CD4-positive, alpha-beta T cell treated with Interleukin-21 for 1 hour (primary cell): ENCODE data around the gene THOC6.

ENCODE experiments used
- DNase-seq: peaks from one replicate; pipeline ENCODE4 v3.0.0-alpha.2; 2020

THOC6 gene

GRCh38 chr16:2992383-2993081 lies 31.3 kb upstream of the THOC6 start:
- no peak for DNase-seq

- no peak for DNase-seq
These were observed 27.5 kb upstream of the THOC6 start for GRCh38 chr16:2996298-2996697.

DNA sequence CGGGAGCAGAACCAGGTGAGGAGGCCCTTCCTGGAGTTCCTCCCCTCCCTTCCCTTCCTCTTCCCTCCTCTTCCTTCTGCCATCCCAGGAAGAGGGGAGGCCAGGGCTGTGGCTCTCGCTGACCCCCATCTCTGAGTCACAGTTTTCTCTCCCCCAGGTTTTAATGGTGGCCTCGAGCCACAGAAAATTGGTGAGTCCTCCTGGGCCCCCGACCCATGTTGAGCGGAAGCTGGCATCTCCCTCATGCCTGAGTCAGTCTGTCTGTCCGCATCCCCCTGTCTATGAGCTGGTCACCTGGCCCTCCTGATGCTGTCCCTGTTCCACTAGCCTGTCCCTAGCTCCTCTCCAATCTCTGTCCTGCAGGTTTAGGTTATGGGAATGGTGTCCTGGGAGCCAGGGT lies 23.9 kb upstream of the THOC6 start:
- DNase-seq = no peak

GRCh38 chr16:3000540-3000939 lies 23.3 kb upstream of the THOC6 start:
- no peak for DNase-seq

DNA sequence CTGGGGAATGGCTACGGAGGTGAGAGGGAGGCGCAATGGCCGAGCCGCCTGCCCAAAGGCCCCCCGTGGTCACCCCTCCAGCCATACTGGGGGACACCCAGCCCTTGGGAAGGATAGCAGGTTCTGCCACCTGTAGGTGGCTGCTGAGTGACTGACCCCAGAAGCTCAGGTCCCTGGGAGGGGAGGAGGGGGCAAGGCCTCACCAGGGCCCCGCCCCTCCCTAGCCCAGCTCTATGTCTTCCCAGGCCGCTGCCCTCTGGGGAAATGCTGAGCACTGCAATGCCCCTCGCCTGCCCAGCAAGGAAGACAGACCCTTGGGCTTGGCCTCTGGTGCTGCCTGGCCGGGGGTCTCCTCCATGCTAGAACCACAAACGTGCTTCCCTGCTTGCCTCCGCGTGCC lies 22.5 kb upstream of the THOC6 start:
- DNase-seq = no peak

GRCh38 chr16:3003582-3004270 lies 20.1 kb upstream of the THOC6 start:
- peak; percentile 99 for DNase-seq

DNA sequence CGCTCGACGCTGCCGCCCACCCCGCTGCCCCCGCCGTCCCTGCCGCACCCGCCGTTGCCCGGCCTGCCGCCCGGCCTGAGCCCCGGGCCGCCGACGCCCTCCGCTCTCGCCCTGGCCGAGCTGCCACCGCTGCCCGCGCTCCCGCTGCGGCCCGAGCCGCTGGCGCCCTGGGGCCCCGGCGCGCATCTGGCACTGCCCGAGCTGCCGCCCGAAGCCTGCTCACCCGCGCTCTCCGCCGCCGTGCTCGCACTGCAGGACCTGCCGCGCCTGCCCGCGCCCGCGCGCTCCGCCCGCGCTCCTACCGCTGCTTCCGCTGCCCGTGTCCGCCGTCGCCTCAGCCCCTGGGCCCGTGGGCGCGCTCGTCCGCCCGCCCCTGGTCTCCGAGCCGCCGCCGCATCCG lies 19.5 kb upstream of the THOC6 start:
- no peak for DNase-seq

DNA sequence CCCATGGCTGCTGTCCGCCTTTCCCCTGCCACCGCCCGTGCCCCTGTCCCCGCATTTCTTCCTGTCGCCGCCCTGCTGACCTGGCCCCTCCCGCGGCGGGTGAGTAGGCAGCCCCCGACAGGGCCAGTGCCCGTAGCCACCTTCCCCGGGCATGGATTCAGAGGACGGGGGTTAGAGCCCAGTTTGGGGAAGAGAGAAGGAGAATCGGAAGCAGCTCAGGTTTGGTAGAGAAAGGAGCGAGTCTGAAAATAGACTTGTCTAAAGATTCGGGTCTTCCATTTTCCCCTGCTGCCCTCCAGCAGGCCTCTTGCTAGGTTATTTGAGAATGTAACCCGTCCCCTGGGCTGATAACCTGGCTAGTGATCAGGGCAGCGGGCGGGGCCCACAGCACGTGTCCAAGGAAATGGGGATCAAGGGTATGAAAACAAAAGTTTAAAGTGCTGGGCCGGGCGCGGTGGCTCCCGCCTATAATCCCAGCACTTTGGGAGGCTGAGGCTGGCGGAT lies 19.0 kb upstream of the THOC6 start:
- no peak for DNase-seq

DNA sequence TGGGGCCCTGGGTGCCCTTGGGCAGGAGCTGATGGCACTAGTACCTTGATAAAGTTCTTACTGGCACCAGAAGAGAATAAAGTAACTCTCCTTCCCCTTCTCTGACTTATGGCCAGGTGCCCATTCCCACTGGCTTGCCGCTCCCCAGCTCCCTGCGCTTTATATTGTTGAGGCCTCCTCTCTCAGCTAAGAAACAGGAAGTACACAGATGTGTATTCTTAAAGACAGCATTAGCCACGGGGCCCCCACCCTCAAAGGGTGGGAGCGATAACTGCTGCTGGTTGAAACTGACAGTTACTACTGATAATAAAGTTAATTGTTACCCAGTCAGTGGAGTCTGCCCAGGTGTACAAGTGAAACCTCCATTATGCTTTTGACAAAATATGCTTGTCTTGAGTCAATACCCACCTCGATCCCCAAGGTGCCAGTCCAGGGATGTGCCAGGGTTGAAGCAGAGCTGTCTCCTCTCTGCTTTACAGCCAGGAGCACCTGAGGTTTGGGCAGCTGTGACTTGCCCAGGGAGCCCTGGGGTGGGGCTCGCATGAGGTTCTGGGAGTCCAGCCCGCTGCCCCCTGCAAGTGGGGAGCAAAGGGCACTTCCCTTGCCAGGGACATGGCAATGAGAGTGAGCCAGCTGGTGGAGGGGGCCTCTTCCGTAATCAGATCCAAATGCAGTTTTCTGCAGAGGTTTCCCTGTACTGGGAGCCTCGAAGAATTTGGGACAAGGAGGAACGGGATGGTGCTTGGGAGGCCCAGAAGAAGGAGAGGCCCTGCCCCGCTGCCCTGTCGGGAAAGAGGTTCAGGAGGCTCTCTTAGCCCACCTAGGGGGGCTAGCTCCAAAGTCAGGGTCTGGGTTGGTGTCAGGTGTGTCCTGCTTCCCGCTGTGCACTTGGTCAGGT lies 16.5 kb upstream of the THOC6 start:
- DNase-seq = no peak

DNA sequence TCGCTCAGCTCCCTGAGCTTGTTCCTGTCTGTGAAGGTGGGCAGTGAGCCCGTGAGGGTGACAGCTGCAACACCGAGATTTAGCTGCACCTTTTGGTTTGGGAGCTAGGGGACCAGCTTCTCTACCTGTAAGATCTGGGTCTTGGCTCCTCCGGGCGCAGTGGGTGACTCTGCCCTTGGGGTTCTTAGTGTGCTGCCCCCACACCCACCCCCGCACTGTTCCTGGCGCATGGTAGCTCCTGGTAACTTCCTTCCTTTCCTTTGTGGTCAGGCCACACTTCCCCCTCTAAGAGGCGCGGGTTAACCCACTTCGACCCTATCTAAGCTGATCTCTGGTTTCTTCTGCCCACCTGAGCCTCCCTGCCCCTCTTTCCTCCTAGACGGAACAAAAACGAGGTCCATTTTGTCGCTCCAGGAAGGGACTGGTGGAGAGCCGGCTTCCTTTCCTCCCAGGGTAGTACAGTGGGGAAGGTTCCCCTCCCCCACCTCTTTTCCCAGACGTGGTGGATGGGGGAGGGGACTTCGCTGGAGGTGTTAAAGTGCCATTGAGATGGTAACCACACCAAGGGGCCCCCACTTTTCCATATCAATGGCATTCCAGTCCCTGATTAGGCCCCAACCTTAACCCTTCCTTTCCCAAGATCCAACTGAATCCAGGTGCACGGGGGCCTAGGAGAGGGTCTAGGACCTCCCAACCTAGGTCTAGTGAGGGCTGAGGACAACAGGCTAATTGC lies 15.7 kb upstream of the THOC6 start:
- DNase-seq = peak; percentile 32

GRCh38 chr16:3008690-3009037 lies 15.2 kb upstream of the THOC6 start:
- DNase-seq = no peak

DNA sequence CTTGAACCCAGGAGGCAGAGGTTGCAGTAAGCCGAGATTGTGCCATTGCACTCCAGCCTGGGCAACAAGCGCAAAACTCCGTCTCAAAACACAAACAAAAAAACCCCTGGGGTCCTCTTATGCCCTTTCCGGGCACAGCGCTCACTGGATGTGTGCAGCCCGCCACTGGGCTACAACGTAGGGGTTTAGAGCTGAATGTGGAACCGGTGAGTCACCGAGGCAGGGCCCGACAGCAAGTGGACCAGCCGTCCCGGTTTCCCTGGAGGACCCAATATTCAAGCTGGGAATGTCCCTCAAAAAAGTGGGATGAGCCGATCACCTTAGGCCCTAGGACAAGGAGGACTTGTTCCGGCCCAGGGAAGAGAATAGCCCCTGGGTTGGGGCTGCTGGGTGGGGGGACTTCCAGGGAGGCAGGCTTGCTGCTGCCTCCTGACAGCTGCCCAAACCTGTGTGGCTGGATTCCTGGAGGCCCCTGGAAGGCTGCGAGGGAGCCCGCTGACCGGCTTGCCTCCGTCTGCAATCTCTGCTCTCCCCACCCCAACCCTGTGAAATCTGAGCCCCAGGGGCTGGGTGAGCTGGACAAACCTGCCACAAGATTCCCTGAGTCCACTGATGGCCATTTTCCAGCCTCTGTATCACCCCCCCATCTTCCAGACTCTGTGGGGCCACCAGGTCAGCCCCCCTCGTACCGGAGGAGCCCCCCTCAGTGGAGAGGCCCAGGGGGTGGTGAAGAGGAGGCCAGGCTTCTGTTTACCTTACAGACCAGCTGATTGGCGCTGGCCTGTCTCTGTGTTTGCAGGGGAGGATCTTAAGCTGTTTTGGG lies 14.1 kb upstream of the THOC6 start:
- no peak for DNase-seq

- DNase-seq = no peak
These were observed 13.3 kb upstream of the THOC6 start for GRCh38 chr16:3010510-3010909.

DNA sequence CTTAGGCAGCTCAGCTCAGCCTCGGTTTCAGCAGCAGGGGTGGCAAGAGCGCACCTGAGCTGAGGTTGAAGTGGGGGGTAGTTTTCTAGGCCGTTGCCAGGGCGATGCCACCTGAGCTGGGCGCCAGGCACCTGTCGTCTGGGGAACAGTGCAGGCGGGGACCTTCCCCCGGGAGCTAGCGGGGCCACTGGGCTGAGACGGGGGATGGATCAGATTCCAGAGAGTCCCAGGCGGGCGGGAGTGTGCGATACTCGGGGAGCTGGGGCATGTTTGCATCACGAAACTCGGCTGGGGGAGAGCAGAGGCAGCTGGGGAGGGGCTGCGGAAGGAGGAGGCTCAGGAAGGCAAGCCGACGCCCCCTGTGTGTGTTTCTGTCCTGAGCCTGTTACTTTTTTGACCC lies 11.6 kb upstream of the THOC6 start:
- no peak for DNase-seq

GRCh38 chr16:3012828-3013420 lies 10.9 kb upstream of the THOC6 start, which contains the start of gene CLDN9:
TSS of gene CLDN9 (plus strand) at chr16:3012923. CDS start at chr16:3013363, 440 bp downstream.
- no peak for DNase-seq

- DNase-seq = no peak
These were observed 10.3 kb upstream of the THOC6 start for GRCh38 chr16:3013491-3013951.

DNA sequence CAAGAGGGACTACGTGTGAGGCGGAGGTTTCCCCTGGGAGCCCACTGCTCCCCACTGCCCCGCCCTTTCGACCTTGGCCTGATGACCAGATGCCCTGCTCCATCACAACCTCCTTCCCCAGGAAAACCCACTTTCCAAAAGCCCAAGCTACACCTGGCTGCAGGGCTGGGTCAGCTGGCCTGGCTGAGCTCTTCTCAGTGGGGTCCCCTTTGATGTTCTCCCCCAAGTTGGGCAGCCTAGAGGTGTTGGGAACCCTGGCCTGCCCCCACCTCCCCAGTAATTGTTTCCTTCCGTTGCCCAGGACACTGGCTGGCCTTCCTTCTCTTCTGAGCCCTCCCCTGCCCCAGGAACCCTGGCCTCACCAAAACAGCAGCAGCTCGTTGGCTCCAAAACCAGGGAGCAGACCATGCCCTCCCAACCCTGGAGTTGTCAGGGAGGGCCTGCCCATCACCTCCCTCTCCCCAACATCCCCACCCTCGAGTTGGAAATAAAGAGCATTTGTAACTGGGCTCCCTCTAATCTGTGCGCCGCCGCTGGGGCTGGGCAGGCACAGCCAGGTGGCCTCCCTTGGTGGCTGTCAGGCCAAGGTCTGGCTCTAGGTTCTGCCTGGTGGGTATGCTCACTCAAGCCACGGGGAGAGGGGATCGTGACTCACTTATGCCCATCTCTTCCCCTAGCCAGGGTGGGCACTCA lies 9.7 kb upstream of the THOC6 start:
- DNase-seq = no peak

GRCh38 chr16:3014971-3015370 lies 8.9 kb upstream of the THOC6 start:
- DNase-seq = no peak

DNA sequence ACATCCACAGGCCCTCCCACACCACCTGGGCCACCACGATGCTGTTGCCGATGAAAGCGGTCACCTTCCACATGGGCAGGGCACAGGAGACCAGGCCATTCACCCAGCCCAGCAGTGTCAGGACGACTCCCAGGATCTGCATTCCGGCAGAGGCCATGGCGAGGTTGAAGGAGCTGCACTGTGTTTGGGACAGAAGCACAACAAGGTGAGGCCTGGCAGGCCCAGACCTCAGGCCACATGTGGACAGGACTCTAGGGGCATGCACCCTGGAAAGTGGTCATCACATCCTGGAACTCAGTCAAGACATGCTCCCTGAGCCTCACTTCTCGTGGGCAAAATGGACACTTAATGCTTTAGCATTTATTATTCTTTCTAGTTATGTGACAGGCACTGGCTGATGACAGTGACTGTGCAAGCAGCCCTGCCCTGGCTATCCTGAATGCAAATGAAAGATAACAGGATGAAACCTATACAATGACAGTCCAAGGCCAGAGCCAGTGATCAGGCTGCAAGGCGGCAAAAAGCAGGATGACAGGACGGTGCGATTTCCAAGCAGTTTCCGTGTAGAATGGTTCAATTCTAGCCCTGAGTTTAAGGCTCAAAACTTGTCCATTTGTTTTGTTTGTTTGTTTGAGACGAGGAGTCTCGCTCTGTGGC lies 7.8 kb upstream of the THOC6 start:
- DNase-seq = no peak

GRCh38 chr16:3017344-3017743 lies 6.5 kb upstream of the THOC6 start:
- no peak for DNase-seq
